ENCODE data around the gene CASP8AP2. TPM values are rescaled to one million over a fixed set of nuclear protein-coding genes. Genes with fewer than 3 reads are reported as not detected.

Gene CASP8AP2
- polyA plus RNA-seq, 1 donor = 13.1 TPM

DNA sequence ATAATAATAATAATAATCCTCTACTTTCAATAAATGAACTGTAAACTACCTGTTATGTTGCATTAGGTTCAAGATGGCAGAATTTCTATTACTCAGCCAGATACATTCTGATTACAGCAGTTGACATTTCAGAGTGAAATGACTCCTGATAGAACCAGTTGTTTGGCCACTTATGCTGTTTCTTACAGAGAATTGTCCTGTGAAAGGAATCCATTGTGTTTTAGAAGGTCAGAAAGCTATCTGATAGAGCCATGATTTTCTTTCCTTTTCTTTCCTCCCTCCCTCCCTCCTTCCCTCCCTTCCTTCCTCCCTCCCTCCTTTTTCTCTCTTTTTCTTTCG, 81.2 kb downstream of the CASP8AP2 start:
- WGBS (ENCODE audit: insufficient coverage, low lambda C conversion rate) = 92% methylated on average over 1 of the region's 1 CpG

GRCh38 chr6:89916136-89916920, 86.6 kb downstream of the CASP8AP2 start:
- Histone ChIP-seq H3K4me1 (ENCODE audit: control insufficient read depth, insufficient read depth, low read length) (no peaks in the 10 kb centered on the region), H3K27ac (ENCODE audit: low read length) (no peak overlapping the region), H3K27me3 (ENCODE audit: control insufficient read depth, insufficient read depth, low read length) (no peaks in the 10 kb centered on the region), H3K4me3 (ENCODE audit: low read length) (no peak overlapping the region), H3K9me3 (ENCODE audit: control insufficient read depth, low read depth, low read length) (peaks cover 10% of the 10 kb centered on the region), H3K36me3 (ENCODE audit: control insufficient read depth, insufficient read depth, low read length) (no peaks in the 10 kb centered on the region)
- no peak for DNase-seq
- 100% methylated on average over 1 of the region's 3 CpGs for WGBS (ENCODE audit: insufficient coverage, low lambda C conversion rate)

More for the DNA sequence above, 81.2 kb downstream of the CASP8AP2 start:
- DNase-seq = no peak
- Histone ChIP-seq H3K27me3 (ENCODE audit: control insufficient read depth, insufficient read depth, low read length) (no peaks in the 10 kb centered on the region), H3K4me1 (ENCODE audit: control insufficient read depth, insufficient read depth, low read length) (no peaks in the 10 kb centered on the region), H3K36me3 (ENCODE audit: control insufficient read depth, insufficient read depth, low read length) (no peaks in the 10 kb centered on the region), H3K9me3 (ENCODE audit: control insufficient read depth, low read depth, low read length) (peaks cover 4% of the 10 kb centered on the region), H3K4me3 (ENCODE audit: low read length) (no peak overlapping the region), H3K27ac (ENCODE audit: low read length) (no peak overlapping the region)

DNA sequence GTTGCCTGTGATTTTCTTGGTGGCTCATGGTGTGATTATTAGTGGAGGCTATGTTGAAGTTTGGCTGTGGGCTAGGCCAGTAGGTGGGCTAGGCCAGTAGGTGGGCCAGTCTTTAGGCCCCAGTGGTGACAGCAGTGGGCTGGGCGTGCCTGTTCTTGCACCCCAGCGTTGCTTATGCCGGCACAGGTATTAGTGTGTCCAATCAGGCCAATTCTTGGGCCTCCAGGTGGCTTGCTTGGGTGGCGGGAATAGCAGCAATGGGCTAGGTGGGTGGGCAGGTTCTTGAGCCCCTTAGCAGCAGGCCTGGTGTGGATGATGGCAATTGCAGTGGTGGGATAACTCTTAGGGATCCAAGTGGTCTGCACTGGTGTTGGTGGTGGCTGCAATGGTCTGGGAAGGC, 87.5 kb downstream of the CASP8AP2 start:
- H3K9me3 ChIP-seq (ENCODE audit: control insufficient read depth, low read depth, low read length) = peaks cover 10% of the 10 kb centered on the region
- H3K4me1 ChIP-seq (ENCODE audit: control insufficient read depth, insufficient read depth, low read length) = no peaks in the 10 kb centered on the region
- H3K36me3 ChIP-seq (ENCODE audit: control insufficient read depth, insufficient read depth, low read length) = no peaks in the 10 kb centered on the region
- H3K4me3 ChIP-seq (ENCODE audit: low read length) = no peak overlapping the region
- WGBS (ENCODE audit: insufficient coverage, low lambda C conversion rate) = no CpG with 5 or more reads among the region's 4 CpGs
- no peaks in the 10 kb centered on the region for H3K27me3 ChIP-seq (ENCODE audit: control insufficient read depth, insufficient read depth, low read length)
- DNase-seq = no peak
- no peak overlapping the region for H3K27ac ChIP-seq (ENCODE audit: low read length)

DNA sequence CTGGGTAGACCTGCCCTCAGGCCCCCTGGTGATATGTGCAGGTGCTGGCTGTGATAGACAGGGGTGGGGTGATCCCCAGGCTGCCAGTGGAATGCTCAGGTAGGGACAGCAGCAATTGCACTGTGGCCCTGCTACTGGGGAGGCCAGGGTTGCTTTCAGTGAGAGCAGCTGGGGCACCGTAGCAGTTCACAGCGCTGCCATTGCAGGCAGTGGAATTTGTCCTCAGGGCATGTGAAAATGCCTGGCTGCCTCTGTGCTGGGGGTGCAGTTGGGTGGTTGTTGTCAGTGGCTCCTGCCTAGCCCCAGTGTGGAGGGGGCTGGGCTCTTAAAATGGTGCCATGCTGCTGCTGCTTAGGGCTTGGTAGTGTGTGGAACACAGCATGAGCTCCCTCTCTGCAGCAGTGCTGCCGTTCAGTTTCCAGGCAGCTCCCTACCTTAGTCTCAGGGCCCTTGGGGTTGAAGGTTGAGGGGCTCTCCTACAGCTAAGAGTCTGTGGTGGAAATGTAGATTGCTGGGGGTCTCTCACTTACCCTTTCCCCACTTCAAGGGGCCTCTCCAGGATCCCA, 88.2 kb downstream of the CASP8AP2 start:
- WGBS (ENCODE audit: insufficient coverage, low lambda C conversion rate) = no CpG with 5 or more reads among the region's 3 CpGs
- no peak for DNase-seq
- Histone ChIP-seq H3K27me3 (ENCODE audit: control insufficient read depth, insufficient read depth, low read length) (no peaks in the 10 kb centered on the region), H3K36me3 (ENCODE audit: control insufficient read depth, insufficient read depth, low read length) (no peaks in the 10 kb centered on the region), H3K4me3 (ENCODE audit: low read length) (no peak overlapping the region), H3K27ac (ENCODE audit: low read length) (no peak overlapping the region), H3K4me1 (ENCODE audit: control insufficient read depth, insufficient read depth, low read length) (no peaks in the 10 kb centered on the region), H3K9me3 (ENCODE audit: control insufficient read depth, low read depth, low read length) (peaks cover 10% of the 10 kb centered on the region)

Other genes with a start within 250 kb of the CASP8AP2 start
- 39.3 TPM for gene LYRM2, start 191.1 kb upstream of the CASP8AP2 start, polyA plus RNA-seq
- 23.6 TPM for gene MDN1, start 10.1 kb upstream of the CASP8AP2 start, polyA plus RNA-seq
- gene GJA10, start 64.6 kb downstream of the CASP8AP2 start, polyA plus RNA-seq = not detected